H1 (cell line): ENCODE results near the gene NFXL1.

ENCODE experiments used
- EZH2 ChIP-seq: fragments of 200-600 bp; sonication (generic); IDR thresholded peaks from 2 replicates; pipeline ENCODE4 v1.7.1; 2012; ENCODE audit warnings: low read depth, mild to moderate bottlenecking, moderate library complexity, low read length, inconsistent platforms; ENCODE audit not compliant: severe bottlenecking
- POLR2A ChIP-seq, 2 experiments: IDR thresholded peaks; 1 replicate in 1 of 2; 2 replicates in 1 of 2; pipeline ENCODE4 v1.6.1; 2011; ENCODE audit warnings: low read depth in 2 of 2, low read length in 2 of 2, mild to moderate bottlenecking in 2 of 2; ENCODE audit errors: control extremely low read depth in 1 of 2
- POLR2AphosphoS5 ChIP-seq: IDR thresholded peaks from 2 replicates; pipeline ENCODE4 v1.6.1; 2011; ENCODE audit warnings: low read depth, low read length

DNA sequence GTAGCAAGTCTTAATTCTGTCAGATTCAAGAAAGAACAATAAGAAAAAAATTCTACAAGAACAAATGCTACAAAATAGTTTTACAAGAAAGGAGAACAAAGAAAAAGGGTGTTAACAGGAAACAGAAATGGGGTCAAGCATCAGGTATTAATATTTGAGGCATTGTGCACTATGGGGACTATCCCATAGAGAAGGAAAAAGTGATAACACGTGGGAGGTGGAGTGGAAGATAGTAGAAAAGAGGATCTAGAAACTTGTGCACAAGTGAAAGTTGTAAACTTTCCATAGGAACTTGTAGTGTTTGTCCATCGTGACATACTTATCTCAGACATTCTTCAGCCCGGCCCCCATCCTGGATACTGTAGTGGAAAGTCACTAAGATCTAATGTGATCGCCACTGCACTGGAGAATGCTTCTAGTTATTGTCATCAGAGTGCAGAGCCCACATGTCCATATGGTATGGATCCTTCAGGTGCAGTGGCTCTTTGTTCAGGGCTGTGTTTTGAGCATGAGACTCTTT, 15.4 kb upstream of the NFXL1 start:
- no peak for TF ChIP-seq POLR2A (IDR thresholded peaks at IDR 0.05; ENCODE audit: control extremely low read depth in 1 of 2, low read depth in 2 of 2, low read length in 2 of 2)
- no peak for TF ChIP-seq POLR2AphosphoS5
- TF ChIP-seq EZH2: no peak
